Heart right ventricle (tissue), 16 donors: ENCODE measurements around the gene MYT1. TPM values are rescaled to one million over a fixed set of nuclear protein-coding genes. Genes with fewer than 3 reads are reported as not detected.

Source experiments
- ATAC-seq, 8 donors: fragments of 200-7000 bp; cut with Tn5 transposase; one replicate each; pipeline ENCODE4 v1.9.1; 2020; ENCODE audit warnings: mild to moderate bottlenecking in 8 of 8, moderate library complexity in 8 of 8, moderate number of reproducible peaks in 1 of 8
- DNase-seq, 2 donors: peaks; one replicate each; pipeline ENCODE4 v3.0.0-alpha.2; 2020
- H3K27ac ChIP-seq, 10 donors: fragments of 200-600 bp; sonication (generic) in 2 of 10; one replicate each; pipeline versions ENCODE4 v1.5.0 to v1.8.0; 2020 to 2022; ENCODE audit warnings: mild to moderate bottlenecking in 3 of 10
- H3K27me3 ChIP-seq, 7 donors: fragments of 200-600 bp; one replicate each; pipeline ENCODE4 v1.8.0; 2021 to 2022; ENCODE audit warnings: mild to moderate bottlenecking in 2 of 7
- H3K36me3 ChIP-seq, 9 donors: fragments of 200-600 bp; sonication (generic) in 1 of 9; one replicate each; pipeline versions ENCODE4 v1.5.0 to v1.8.0; 2020 to 2022; ENCODE audit warnings: mild to moderate bottlenecking in 2 of 9
- H3K4me1 ChIP-seq, 9 donors: fragments of 200-600 bp; sonication (generic) in 1 of 9; one replicate each; pipeline versions ENCODE4 v1.5.0 to v1.8.0; 2020 to 2022; ENCODE audit warnings: mild to moderate bottlenecking in 4 of 9
- H3K4me3 ChIP-seq, 10 donors: fragments of 200-600 bp; sonication (generic) in 2 of 10; one replicate each; pipeline versions ENCODE4 v1.5.0 to v1.8.0; 2020 to 2022; ENCODE audit warnings: mild to moderate bottlenecking in 7 of 10, moderate library complexity in 2 of 10
- H3K9me3 ChIP-seq, 11 donors: fragments of 200-600 bp in 10 of 11; sonication (generic) in 2 of 11; one replicate each; pipeline versions ENCODE4 v1.5.0 to v1.8.0; 2013 to 2022; ENCODE audit warnings: mild to moderate bottlenecking in 2 of 11, control low read depth in 1 of 11, moderate library complexity in 1 of 11
- WGBS, 2 donors: extraction: QIAGEN DNeasy Blood & Tissue Kit; methylation state at CpG; one replicate each; pipeline ENCODE4 v1.1.7; 2013; ENCODE audit warnings: inconsistent platforms in 1 of 2; 5-methylcytosine and 5-hydroxymethylcytosine counted together
- intact Hi-C, 10 donors: fragments of 100-400 bp; cut with DNase I; formaldehyde crosslinking; loops; one replicate each; pipeline versions ENCODE4 v1.11.1 to v1.14.2; 2022
- polyA plus RNA-seq, 2 donors: library from polyadenylated mRNA; stranded (reverse); fragments of 200-250 nt; gene quantifications; one replicate each; pipeline ENCODE4 v1.2.3, GENCODE V29; 2013
- total RNA-seq, 10 donors: library from RNA; stranded (reverse); fragmentation: NEBNext Ultra II Directional in 3 of 10; extraction: Animal tissue kit (Norgen Biotek cat#: 25700) in 3 of 10; gene quantifications; one replicate each; pipeline versions ENCODE4 v1.2.1 to v1.2.4, GENCODE V29; 2021 to 2023
- TF ChIP-seq, protein P1 (sequence below), 9 donors: fragments of 200-600 bp; sonication (generic) in 2 of 9; IDR thresholded peaks; one replicate each; pipeline versions ENCODE4 v1.5.0 to v1.8.0; 2021 to 2022; ENCODE audit warnings: antibody characterized with exemption in 9 of 9, mild to moderate bottlenecking in 5 of 9, moderate library complexity in 1 of 9
- donor health status: Arrhythmogenic right ventricular cardiomyopathy.
- donor health status: ischemic (EF 13 %, LVEDD 7.1; RV severe dilation, severe dysfunction).
- donor health status: healthy with polysubstance abuse.
- donor health status: DM: no; HTN: yes; CAD: no.
- donor health status: DM: no; HTN: no; CAD: no.
- donor health status: ischemic (EF 25% LVEDD 6.9; RV normal size, moderate dysfunction).
- donor health status: ischemic (EF 25% LVEDD 5.7; RV mildly dilated, moderate dysfunction).
- donor health status: healthy.
- donor health status: DM: yes; HTN: yes; CAD: no.
- donor health status: Ischemic cardiomyopathy.
- donor health status: ischemic (EF 35%, LVEDD 5.7; RV mildly dilated, moderate dysfunction).
- donor health status: nonischemic (EF 11% LVEDD 7.7; RV severe dilation, severe dysfunction).
- donor health status: DM: yes; HTN: yes; CAD: no.
- donor health status: PGD.
- donor health status: ischemic (EF 29% LVEDD 5.4; RV normal size, mild dysfunction).
- donor health status: nonischemic (EF 23%, LVEDD 6.1; RV moderate dilation, normal function).

Gene MYT1
- total and polyA plus RNA-seq, 12 donors = 0.01 to 0.35 (median 0.11) TPM; not detected in 1

DNA sequence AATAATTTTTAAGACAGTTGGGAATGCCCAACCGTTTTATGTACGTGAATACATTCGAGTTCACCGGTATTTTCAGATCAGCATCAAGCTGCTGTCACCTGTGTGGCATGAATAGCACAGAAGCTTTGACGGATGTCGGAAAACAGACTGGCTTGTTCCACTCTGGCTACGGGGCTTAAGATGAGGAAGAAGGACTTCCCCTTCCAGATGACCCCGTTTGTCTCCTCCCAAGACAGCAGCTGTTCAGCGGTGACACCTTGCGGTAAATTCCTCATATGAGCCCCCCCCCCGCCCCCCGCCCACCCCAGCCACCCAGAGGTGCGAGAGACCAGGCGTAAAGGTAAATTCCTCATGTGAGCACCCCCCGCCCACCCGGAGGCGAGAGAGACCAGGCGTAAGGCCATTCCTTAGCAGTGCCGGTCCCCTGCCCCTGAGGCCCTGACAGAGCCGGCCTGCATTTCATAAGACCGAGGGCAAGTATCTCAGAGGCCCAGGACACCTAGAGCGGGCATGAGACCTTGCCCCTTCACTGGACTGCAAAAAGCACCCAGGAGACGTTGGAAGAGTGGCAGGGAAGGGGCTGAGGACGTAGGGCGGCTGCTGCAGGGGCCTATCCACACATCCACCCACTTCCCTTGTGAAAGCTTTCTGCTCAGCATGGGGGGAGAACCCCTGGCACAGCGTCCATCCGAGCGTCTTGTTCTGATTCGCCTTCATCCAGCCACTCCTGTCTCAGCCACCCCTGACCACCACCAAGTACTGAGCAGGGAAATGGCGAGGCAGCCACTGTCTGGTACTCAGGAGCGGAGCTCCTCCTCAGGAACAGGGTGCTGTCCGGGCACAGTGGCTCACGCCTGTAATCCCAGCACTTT is 84.0 kb downstream of the MYT1 start:
- intact Hi-C loops = no loop called here
- TF ChIP-seq, protein P1, sequence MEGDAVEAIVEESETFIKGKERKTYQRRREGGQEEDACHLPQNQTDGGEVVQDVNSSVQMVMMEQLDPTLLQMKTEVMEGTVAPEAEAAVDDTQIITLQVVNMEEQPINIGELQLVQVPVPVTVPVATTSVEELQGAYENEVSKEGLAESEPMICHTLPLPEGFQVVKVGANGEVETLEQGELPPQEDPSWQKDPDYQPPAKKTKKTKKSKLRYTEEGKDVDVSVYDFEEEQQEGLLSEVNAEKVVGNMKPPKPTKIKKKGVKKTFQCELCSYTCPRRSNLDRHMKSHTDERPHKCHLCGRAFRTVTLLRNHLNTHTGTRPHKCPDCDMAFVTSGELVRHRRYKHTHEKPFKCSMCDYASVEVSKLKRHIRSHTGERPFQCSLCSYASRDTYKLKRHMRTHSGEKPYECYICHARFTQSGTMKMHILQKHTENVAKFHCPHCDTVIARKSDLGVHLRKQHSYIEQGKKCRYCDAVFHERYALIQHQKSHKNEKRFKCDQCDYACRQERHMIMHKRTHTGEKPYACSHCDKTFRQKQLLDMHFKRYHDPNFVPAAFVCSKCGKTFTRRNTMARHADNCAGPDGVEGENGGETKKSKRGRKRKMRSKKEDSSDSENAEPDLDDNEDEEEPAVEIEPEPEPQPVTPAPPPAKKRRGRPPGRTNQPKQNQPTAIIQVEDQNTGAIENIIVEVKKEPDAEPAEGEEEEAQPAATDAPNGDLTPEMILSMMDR (IDR thresholded peaks at IDR 0.05) = no peak
- Histone ChIP-seq H3K9me3 (no peaks in the 10 kb centered on the region), H3K27ac (no peak overlapping the region), H3K4me1 (no peaks in the 10 kb centered on the region), H3K27me3 (peaks cover 0 to 9% (median 0%) of the 10 kb centered on the region in 7 donors), H3K4me3 (no peak overlapping the region), H3K36me3 (no peaks in the 10 kb centered on the region)
- ATAC-seq (peak in 1 of 8 donors; percentile 12), DNase-seq (no peak)
- 63 to 68% methylated on average over 33 of the region's 33 CpGs for WGBS, 2 donors

DNA sequence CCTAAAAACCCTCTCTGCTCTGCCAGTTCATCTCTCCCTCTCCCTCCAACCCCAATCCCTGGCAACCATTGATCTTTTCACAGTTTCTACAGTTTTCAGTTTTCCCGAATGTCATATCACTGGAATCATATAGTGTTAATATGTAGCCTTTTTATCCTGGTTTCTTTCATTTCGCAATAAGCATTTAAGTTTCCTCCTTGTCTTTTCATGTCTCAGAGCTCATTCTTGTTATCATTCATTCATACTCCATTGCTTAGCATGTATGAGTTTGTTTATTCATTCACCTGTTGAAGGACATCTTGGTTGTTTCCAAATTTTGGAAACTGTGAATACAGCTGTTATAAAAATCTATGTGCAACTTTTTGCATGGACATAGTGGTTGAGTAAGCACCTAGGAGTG is 85.8 kb downstream of the MYT1 start:
- 81 to 87% methylated on average over 2 of the region's 2 CpGs for WGBS, 2 donors
- no peak for ATAC-seq

DNA sequence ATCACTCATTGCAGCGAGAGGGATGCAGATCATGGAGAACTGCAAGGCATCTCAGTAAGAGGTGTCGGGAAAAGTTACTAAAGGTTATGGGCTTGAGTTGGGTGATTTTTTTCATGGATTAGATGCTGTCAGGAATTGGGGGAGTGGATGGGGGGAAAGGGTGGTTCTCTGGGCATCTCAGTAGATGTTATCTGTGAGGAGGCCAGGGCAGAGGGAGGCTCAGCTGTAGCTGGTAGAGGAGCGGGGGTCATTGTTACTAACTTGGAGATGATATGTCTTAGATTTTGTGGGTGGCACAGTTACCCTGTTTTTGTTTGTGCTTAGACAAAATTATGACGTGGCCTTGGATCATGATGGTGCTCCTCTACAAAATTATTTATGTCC is 88.7 kb downstream of the MYT1 start:
- DNase-seq (no peak), ATAC-seq (no peak)
- TF ChIP-seq, protein P1 (IDR thresholded peaks at IDR 0.05) = no peak
- Histone ChIP-seq H3K4me1 (peaks cover 0 to 26% (median 20%) of the 10 kb centered on the region in 9 donors), H3K27ac (no peak overlapping the region), H3K36me3 (no peaks in the 10 kb centered on the region), H3K9me3 (no peaks in the 10 kb centered on the region), H3K27me3 (peaks cover 0 to 9% (median 0%) of the 10 kb centered on the region in 7 donors), H3K4me3 (no peak overlapping the region)
- intact Hi-C loops = loop anchor here in 1 of 10 donors (2.0 kb wide), 1 partner anchor 22 kb away; no protein-coding TSS in a partner anchor
- 94 to 97% methylated on average over 4 of the region's 4 CpGs for WGBS, 2 donors

More for the DNA sequence above, 85.8 kb downstream of the MYT1 start:
- H3K36me3 ChIP-seq = no peaks in the 10 kb centered on the region
- DNase-seq = no peak
- no peak overlapping the region for H3K4me3 ChIP-seq
- H3K27ac ChIP-seq = no peak overlapping the region
- H3K9me3 ChIP-seq = no peaks in the 10 kb centered on the region
- H3K27me3 ChIP-seq = peaks cover 0 to 9% (median 0%) of the 10 kb centered on the region in 7 donors
- intact Hi-C loops = no loop called here
- TF ChIP-seq, protein P1 (IDR thresholded peaks at IDR 0.05) = no peak
- peaks cover 0 to 4% (median 3%) of the 10 kb centered on the region in 9 donors for H3K4me1 ChIP-seq

DNA sequence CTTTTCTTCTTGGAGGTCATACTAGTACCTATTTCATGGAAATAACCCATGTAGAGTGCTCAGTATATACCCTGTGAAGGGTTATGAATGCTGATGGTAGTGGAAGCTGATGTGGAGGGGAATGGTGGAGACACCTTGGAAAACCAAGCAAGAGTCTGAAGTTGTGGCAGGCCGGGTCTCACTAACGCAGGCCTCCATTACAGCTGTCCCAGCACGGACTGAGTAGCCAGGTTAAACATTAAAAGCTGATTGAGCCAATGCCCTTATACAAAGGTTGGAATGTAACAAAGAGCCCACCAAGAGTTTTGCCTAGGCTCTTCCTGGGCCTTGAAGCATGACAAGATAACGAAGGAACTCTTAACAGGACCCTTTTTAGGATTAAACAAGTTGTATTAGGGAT is 89.2 kb downstream of the MYT1 start:
- WGBS, 2 donors = 91 to 92% methylated on average over 4 of the region's 4 CpGs

More for the DNA sequence above, 89.2 kb downstream of the MYT1 start:
- ATAC-seq (no peak), DNase-seq (no peak)
- Histone ChIP-seq H3K27me3 (peaks cover 0 to 9% (median 0%) of the 10 kb centered on the region in 7 donors), H3K4me1 (peaks cover 0 to 30% (median 22%) of the 10 kb centered on the region in 9 donors), H3K4me3 (no peak overlapping the region), H3K36me3 (no peaks in the 10 kb centered on the region), H3K9me3 (no peaks in the 10 kb centered on the region), H3K27ac (no peak overlapping the region)
- TF ChIP-seq, protein P1 (IDR thresholded peaks at IDR 0.05) = no peak
- intact Hi-C loops = loop anchor here in 1 of 10 donors (2.0 kb wide), 1 partner anchor 23 kb away; no protein-coding TSS in a partner anchor
